GM18861 (cell line): ENCODE data around the gene FERD3L.

ENCODE experiments used
- ATAC-seq: cut with Tn5 transposase; IDR thresholded peaks from one replicate; pipeline ENCODE4 v1.9.1; 2021; ENCODE audit not compliant: unreplicated experiment

The FERD3L gene

DNA sequence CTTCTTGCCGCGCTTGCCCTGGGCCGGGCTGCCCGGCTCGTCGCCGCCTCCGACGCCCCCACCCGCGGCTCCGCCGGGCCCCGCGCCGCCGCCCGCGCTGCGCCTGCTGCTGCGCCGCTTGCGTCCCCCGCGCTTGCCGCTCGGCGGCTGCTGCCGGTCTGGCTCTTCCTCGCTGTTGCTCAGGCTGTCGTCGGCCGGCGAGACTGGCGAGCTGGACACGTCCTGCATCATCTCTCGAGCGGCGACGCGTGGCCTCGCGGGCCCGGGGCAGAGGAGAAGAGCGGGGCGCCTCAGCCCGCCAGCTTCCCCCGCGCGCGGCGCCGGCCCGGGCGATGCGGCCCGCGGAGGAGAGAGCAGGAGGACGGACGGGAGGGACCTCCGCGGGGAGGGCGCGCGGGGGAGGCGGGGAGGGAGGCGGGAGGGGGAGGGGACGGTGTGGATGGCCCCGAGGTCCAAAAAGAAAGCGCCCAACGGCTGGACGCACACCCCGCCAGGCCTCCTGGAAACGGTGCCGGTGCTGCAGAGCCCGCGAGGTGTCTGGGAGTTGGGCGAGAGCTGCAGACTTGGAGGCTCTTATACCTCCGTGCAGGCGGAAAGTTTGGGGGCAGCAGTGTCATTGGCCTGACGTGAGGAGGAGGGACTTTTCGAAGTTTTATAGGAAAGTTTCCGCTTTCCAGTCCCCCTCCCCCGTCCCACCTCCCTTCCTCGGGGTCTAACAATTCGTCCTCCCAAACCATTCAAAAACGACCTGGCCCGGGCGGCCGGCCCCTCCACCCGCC is 27.9 kb downstream of the FERD3L start, which contains the start of gene TWIST1:
TSS of gene TWIST1 (minus strand) at position 546 of the 779 bp plus-strand sequence. CDS start at position 231, 315 bp downstream.
- no peak for ATAC-seq

- ATAC-seq: no peak
These were observed 28.8 kb downstream of the FERD3L start for GRCh38 chr7:19116121-19117090.

- ATAC-seq: no peak
These were observed 30.7 kb downstream of the FERD3L start for GRCh38 chr7:19114551-19114855.

- ATAC-seq: no peak
These were observed 31.2 kb downstream of the FERD3L start for GRCh38 chr7:19113855-19114550.

DNA sequence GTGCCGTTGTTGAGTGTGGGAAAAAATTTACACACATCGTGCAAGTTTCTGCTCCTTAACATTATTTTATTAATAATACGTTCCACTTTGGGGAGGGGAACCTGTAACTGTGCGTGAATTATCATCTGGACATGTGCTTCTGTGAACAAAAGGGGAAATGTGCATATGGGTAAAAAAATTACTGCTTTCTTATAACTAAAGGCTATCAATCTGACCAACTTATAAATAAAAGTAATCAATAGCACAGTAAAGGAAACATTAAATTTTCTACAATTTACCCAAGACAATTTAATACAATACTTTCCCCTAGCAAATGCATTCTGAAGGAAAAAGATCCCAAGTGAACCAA is 32.2 kb downstream of the FERD3L start:
- no peak for ATAC-seq

DNA sequence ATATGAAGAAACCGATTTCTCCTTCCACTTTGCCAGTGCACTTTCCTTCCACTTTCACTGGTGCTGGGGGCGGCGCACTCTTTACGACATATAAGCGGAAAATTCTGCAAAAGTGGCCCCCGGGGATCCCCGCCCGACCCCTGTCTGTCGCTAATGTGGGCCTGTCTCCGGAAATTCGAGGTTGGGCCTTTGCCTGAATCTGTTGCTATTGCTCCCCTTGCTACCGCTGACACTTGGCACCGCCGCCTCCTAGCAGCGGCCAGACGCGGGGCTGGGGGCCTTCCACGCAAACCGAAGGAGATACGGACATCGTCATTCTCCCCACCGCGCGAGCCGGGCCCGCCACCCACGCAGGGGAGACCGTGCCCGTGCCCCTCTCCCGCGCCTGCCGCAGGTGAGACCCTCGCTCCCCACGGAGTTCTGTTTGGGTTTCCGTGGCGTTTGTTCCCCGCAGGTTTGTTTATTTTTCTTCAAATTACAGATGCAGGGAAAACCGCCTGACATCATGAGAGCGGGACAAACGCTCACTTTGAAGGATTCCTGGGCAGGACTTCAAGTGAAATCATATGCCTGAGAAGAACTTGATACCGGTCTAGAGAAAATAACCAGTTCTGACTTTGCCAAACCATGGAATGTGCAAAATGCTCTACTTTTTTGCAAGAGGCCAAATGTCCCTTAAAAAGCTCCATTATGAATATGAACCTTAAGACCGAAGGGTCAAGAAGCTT is 32.8 kb downstream of the FERD3L start:
- ATAC-seq: no peak

DNA sequence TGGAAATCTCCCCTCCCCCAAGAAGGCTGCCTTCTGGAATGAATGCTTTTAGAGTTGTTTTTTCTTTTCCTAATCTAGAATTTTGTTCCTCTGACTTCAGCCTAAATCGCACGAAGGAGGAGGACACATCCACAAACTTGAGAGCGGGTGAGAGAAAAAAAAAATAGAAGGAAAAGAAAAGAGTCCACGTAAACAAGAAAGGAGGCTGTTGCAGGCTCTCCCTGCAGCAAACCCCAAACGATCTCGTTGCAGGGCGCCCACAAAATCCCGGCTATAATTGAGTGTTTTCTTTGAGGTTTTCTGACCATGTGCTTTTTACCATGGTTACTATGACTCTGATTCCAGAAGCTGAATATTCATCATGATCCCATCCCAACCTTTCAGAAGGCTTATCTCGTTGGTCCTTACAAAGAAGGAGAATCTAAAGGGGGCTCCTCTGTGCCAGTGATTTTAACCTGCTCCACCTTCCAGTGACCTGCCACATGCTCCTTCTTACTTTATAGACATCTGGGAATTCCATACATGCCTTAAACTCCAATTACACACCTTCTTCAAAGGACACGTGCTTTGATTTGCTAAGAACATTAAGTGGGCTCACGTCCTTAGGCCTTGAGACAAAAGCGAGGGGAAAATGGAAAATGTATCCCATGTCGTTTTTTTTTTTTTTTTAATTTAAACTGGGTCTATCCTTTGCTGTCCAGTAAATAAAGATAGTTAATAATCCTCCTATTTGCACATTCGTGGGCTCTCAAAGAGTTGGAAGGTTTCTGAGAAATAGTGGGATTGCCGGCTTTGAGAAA is 33.5 kb downstream of the FERD3L start:
- no peak for ATAC-seq

DNA sequence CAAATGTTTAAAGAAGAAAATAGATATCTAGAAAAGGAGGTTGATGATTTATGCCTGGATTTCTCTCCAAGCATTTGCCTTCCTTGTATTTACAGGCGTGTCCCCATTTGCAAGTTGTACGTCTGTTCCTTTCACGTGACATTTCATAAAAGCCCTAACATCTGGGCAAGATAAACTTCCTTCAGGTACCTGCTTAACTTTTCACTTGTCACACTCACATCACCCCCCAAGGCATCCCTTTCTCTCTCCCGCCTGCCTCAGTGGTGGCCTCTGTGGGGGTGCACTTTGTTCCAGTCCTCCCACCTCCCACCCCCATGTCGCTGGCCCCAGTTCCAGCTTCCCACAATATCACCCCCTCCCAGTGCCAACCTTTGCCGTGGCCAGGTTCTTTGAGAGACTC is 34.4 kb downstream of the FERD3L start:
- ATAC-seq: no peak

GRCh38 chr7:19110026-19110730 is 35.0 kb downstream of the FERD3L start:
- ATAC-seq: no peak

GRCh38 chr7:19109000-19109946 is 35.9 kb downstream of the FERD3L start:
- ATAC-seq: no peak

GRCh38 chr7:19107356-19108146 is 37.7 kb downstream of the FERD3L start:
- no peak for ATAC-seq

GRCh38 chr7:19107081-19107355 is 38.2 kb downstream of the FERD3L start:
- no peak for ATAC-seq

- ATAC-seq: no peak
These were observed 38.8 kb downstream of the FERD3L start for GRCh38 chr7:19106241-19107080.

- ATAC-seq: no peak
These were observed 39.7 kb downstream of the FERD3L start for GRCh38 chr7:19105546-19105945.

- no peak for ATAC-seq
These were observed 40.4 kb downstream of the FERD3L start for GRCh38 chr7:19104811-19105210.

GRCh38 chr7:19102884-19103283 is 42.3 kb downstream of the FERD3L start:
- ATAC-seq: no peak

- no peak for ATAC-seq
These were observed 43.3 kb downstream of the FERD3L start for GRCh38 chr7:19101909-19102308.
